ENCODE measurements around the gene TMEM163. TPM values are rescaled to one million over a fixed set of nuclear protein-coding genes. Genes with fewer than 3 reads are reported as not detected.
A peak's percentile ranks its signal among the peaks of the same experiment; 100 is the strongest.
"Not testable (repeated sequence)": the region's sequence is repeated elsewhere in the genome, so short reads cannot be mapped to it uniquely, and the experiment has no call there.

The TMEM163 gene
- total RNA-seq, result 16.3 TPM

- FAIRE-seq (no peak), DNase-seq (ENCODE audit: low spot score in 2 of 2) (peak; percentile 53 to 62)
Measured at GRCh38 chr2:134718817-134719814, at the start of gene TMEM163. TMEM163 (minus strand) TSS chr2:134719000.

GRCh38 chr2:134766583-134766982, 47.8 kb upstream of the TMEM163 start:
- FAIRE-seq, result no peak
- DNase-seq (ENCODE audit: low spot score in 2 of 2), result no peak

- no peak for DNase-seq (ENCODE audit: low spot score in 2 of 2)
- FAIRE-seq, result no peak
Measured at GRCh38 chr2:134765987-134766386, 47.2 kb upstream of the TMEM163 start.

- DNase-seq (ENCODE audit: low spot score in 2 of 2) (no peak), FAIRE-seq (no peak)
Measured at GRCh38 chr2:134764164-134764563, 45.4 kb upstream of the TMEM163 start.

- DNase-seq (ENCODE audit: low spot score in 2 of 2), result no peak
- FAIRE-seq, result no peak
Measured at GRCh38 chr2:134763164-134763710, 44.4 kb upstream of the TMEM163 start.

GRCh38 chr2:134762508-134762907, 43.7 kb upstream of the TMEM163 start:
- DNase-seq (ENCODE audit: low spot score in 2 of 2) (no peak), FAIRE-seq (no peak)

GRCh38 chr2:134760385-134760784, 41.6 kb upstream of the TMEM163 start:
- no peak for DNase-seq (ENCODE audit: low spot score in 2 of 2)
- no peak for FAIRE-seq

GRCh38 chr2:134758633-134759032, 39.8 kb upstream of the TMEM163 start:
- DNase-seq (ENCODE audit: low spot score in 2 of 2) (no peak), FAIRE-seq (no peak)

GRCh38 chr2:134751981-134752380, 33.2 kb upstream of the TMEM163 start:
- FAIRE-seq; DNase-seq (ENCODE audit: low spot score in 2 of 2): not testable (repeated sequence)

- no peak for DNase-seq (ENCODE audit: low spot score in 2 of 2)
- FAIRE-seq, result no peak
Measured at GRCh38 chr2:134745546-134745945, 26.7 kb upstream of the TMEM163 start.

- DNase-seq (ENCODE audit: low spot score in 2 of 2), result no peak
- FAIRE-seq, result no peak
Measured at GRCh38 chr2:134745023-134745422, 26.2 kb upstream of the TMEM163 start.

- FAIRE-seq, result no peak
- no peak for DNase-seq (ENCODE audit: low spot score in 2 of 2)
Measured at GRCh38 chr2:134739879-134740301, 21.1 kb upstream of the TMEM163 start.

GRCh38 chr2:134739236-134739878, 20.6 kb upstream of the TMEM163 start:
- DNase-seq (ENCODE audit: low spot score in 2 of 2) (no peak), FAIRE-seq (no peak)

- FAIRE-seq (no peak), DNase-seq (ENCODE audit: low spot score in 2 of 2) (no peak)
Measured at GRCh38 chr2:134738141-134738870, 19.5 kb upstream of the TMEM163 start.

GRCh38 chr2:134737671-134738070, 18.9 kb upstream of the TMEM163 start:
- FAIRE-seq (no peak), DNase-seq (ENCODE audit: low spot score in 2 of 2) (no peak)

- FAIRE-seq (no peak), DNase-seq (ENCODE audit: low spot score in 2 of 2) (no peak)
Measured at GRCh38 chr2:134736167-134736880, 17.5 kb upstream of the TMEM163 start.

GRCh38 chr2:134728163-134728562, 9.4 kb upstream of the TMEM163 start:
- FAIRE-seq, result no peak
- no peak for DNase-seq (ENCODE audit: low spot score in 2 of 2)

GRCh38 chr2:134727385-134727784, 8.6 kb upstream of the TMEM163 start:
- FAIRE-seq (no peak), DNase-seq (ENCODE audit: low spot score in 2 of 2) (no peak)

GRCh38 chr2:134726645-134727044, 7.8 kb upstream of the TMEM163 start:
- FAIRE-seq, result no peak
- DNase-seq (ENCODE audit: low spot score in 2 of 2), result no peak

- DNase-seq (ENCODE audit: low spot score in 2 of 2) (no peak), FAIRE-seq (no peak)
Measured at GRCh38 chr2:134725876-134726275, 7.1 kb upstream of the TMEM163 start.
